Neural cell (in vitro differentiated cells): Measurements from ENCODE around the gene ITPKB. TPM values are rescaled to one million over a fixed set of nuclear protein-coding genes. Genes with fewer than 3 reads are reported as not detected.

ENCODE experiments used
- H2AFZ ChIP-seq: fragments of 200-600, 300-800 bp; sonication (generic), shearing (Covaris generic); 2 replicates; pipeline ENCODE4 v1.6.0; 2014; ENCODE audit warnings: low read depth, mild to moderate bottlenecking, antibody characterized with exemption, low read length, moderate library complexity
- H3F3A ChIP-seq: fragments of 200-600 bp; shearing (Covaris generic); 2 replicates; pipeline ENCODE4 v1.6.1; 2016; ENCODE audit warnings: mild to moderate bottlenecking, moderate library complexity, mixed read lengths, antibody characterized with exemption, low read length; ENCODE audit not compliant: insufficient read depth, poor library complexity, severe bottlenecking
- H3K27ac ChIP-seq: fragments of 200-600, 300-800 bp; sonication (generic), shearing (Covaris generic); 2 replicates; pipeline ENCODE4 v1.5.1; 2014; ENCODE audit warnings: mild to moderate bottlenecking, low read length, moderate library complexity
- H3K27me3 ChIP-seq: fragments of 300-800, 200-600 bp; sonication (generic), shearing (Covaris generic); 2 replicates; pipeline ENCODE4 v1.6.0; 2014; ENCODE audit warnings: mild to moderate bottlenecking, low read depth, low read length, moderate library complexity; ENCODE audit not compliant: insufficient read depth
- H3K36me3 ChIP-seq: fragments of 300-800, 200-600 bp; sonication (generic), shearing (Covaris generic); 2 replicates; pipeline ENCODE4 v1.5.1; 2014; ENCODE audit warnings: mild to moderate bottlenecking, antibody characterized with exemption, low read length, moderate library complexity; ENCODE audit not compliant: insufficient read depth
- H3K4me2 ChIP-seq: fragments of 300-800, 200-600 bp; sonication (generic), shearing (Covaris generic); 2 replicates; pipeline ENCODE4 v1.6.0; 2014; ENCODE audit warnings: mild to moderate bottlenecking, low read length
- H3K4me3 ChIP-seq: fragments of 300-800, 200-600 bp; sonication (generic), shearing (Covaris generic); 2 replicates; pipeline ENCODE4 v1.5.1; 2014; ENCODE audit warnings: mild to moderate bottlenecking, low read length, moderate library complexity
- H3K79me2 ChIP-seq: fragments of 200-600 bp; shearing (Covaris generic); replicated peaks from 2 replicates; pipeline ENCODE4 v1.6.0; 2014; ENCODE audit warnings: mild to moderate bottlenecking, low read length, moderate library complexity; ENCODE audit not compliant: insufficient read depth
- H3K9ac ChIP-seq: fragments of 300-800, 200-600 bp; sonication (generic), shearing (Covaris generic); 2 replicates; pipeline ENCODE4 v1.6.1; 2016; ENCODE audit warnings: mild to moderate bottlenecking, low read length, mixed read lengths
- H3K9me2 ChIP-seq: fragments of 200-600 bp; shearing (Covaris generic); 2 replicates; pipeline ENCODE4 v1.6.1; 2016; ENCODE audit warnings: mild to moderate bottlenecking, low read length, mixed read lengths; ENCODE audit not compliant: insufficient read depth
- H3K9me3 ChIP-seq: fragments of 200-600, 300-800 bp; sonication (generic), shearing (Covaris generic); 2 replicates; pipeline ENCODE4 v1.6.1; 2016; ENCODE audit warnings: mild to moderate bottlenecking, mixed run types, low read length, moderate library complexity, mixed read lengths
- H4K20me1 ChIP-seq: fragments of 200-600 bp; shearing (Covaris generic); 2 replicates; pipeline ENCODE4 v1.6.1; 2016; ENCODE audit warnings: mild to moderate bottlenecking, mixed run types; ENCODE audit not compliant: insufficient read depth
- CTCF ChIP-seq: fragments of 450-650 bp; IDR thresholded peaks from 2 replicates; pipeline ENCODE4 v1.5.1; 2014; ENCODE audit warnings: antibody characterized with exemption, mild to moderate bottlenecking, moderate library complexity; ENCODE audit not compliant: poor library complexity, severe bottlenecking
- EP300 ChIP-seq: fragments of 450-650 bp; conservative IDR thresholded peaks from 2 replicates; pipeline ENCODE4 v1.6.1; 2014; ENCODE audit warnings: antibody characterized with exemption, mild to moderate bottlenecking, moderate library complexity; ENCODE audit not compliant: poor library complexity, severe bottlenecking
- EZH2 ChIP-seq: fragments of 200-600, 300-800 bp; shearing (Covaris generic), sonication (generic); IDR thresholded peaks from 2 replicates; pipeline ENCODE4 v1.6.1; 2014; ENCODE audit warnings: antibody characterized with exemption, low read length, borderline replicate concordance, mild to moderate bottlenecking; ENCODE audit not compliant: insufficient read depth, poor library complexity, severe bottlenecking
- MXI1 ChIP-seq: fragments of 450-650 bp; conservative IDR thresholded peaks from 2 replicates; pipeline ENCODE4 v1.6.1; 2014; ENCODE audit warnings: antibody characterized with exemption, mild to moderate bottlenecking; ENCODE audit not compliant: poor library complexity, severe bottlenecking
- POLR2AphosphoS5 ChIP-seq: IDR thresholded peaks from 2 replicates; pipeline ENCODE4 v1.6.1; 2012
- REST ChIP-seq: IDR thresholded peaks from 2 replicates; pipeline ENCODE4 v1.6.1; 2012; ENCODE audit warnings: borderline replicate concordance
- SMC3 ChIP-seq: fragments of 450-650 bp; conservative IDR thresholded peaks from 2 replicates; pipeline ENCODE4 v1.6.1; 2014; ENCODE audit warnings: antibody characterized with exemption, mild to moderate bottlenecking, moderate library complexity; ENCODE audit not compliant: poor library complexity
- TAF1 ChIP-seq: IDR thresholded peaks from 2 replicates; pipeline ENCODE4 v1.6.1; 2012; ENCODE audit warnings: low read depth
- polyA plus RNA-seq: library from polyadenylated mRNA; depleted of rRNA; stranded (reverse); fragments of >200 nt; gene quantifications from 2 replicates; pipeline ENCODE4 v1.2.3, GENCODE V29; 2014

The ITPKB gene
- polyA plus RNA-seq, 1 donor from 2014 or later: 0.19 TPM

- H3K27ac ChIP-seq: no peak overlapping the region
These were observed 101.0 kb downstream of the ITPKB start for GRCh38 chr1:226638001-226638601.

More at GRCh38 chr1:226638001-226638601, 101.0 kb downstream of the ITPKB start:
- H3K4me3 ChIP-seq: no peak overlapping the region
- no peak overlapping the region for H2AFZ ChIP-seq
- no peaks in the 10 kb centered on the region for H3K79me2 ChIP-seq
- H3K9ac ChIP-seq: no peak overlapping the region
- no peak overlapping the region for H3K4me2 ChIP-seq
- no peaks in the 10 kb centered on the region for H4K20me1 ChIP-seq
- H3K27me3 ChIP-seq: no peaks in the 10 kb centered on the region
- no peaks in the 10 kb centered on the region for H3K9me3 ChIP-seq
- H3K36me3 ChIP-seq: no peaks in the 10 kb centered on the region
- TF ChIP-seq EP300 (no peak), MXI1 (no peak), CTCF (no peak), REST (no peak), TAF1 (no peak), SMC3 (no peak), EZH2 (no peak), POLR2AphosphoS5 (no peak)
- no peaks in the 10 kb centered on the region for H3K9me2 ChIP-seq
- no peaks in the 10 kb centered on the region for H3F3A ChIP-seq
